Measurements from ENCODE around the gene PXK. TPM values are rescaled to one million over a fixed set of nuclear protein-coding genes. Genes with fewer than 3 reads are reported as not detected.
"Not testable (repeated sequence)": the region's sequence is repeated elsewhere in the genome, so short reads cannot be mapped to it uniquely, and the experiment has no call there.

Gene PXK
- total and polyA plus RNA-seq, 2 experiments from 2014 or later = 29.5 to 37.8 TPM

- no peaks in the 10 kb centered on the region for H4K20me1 ChIP-seq (ENCODE audit: insufficient read depth, poor library complexity, severe bottlenecking)
- no peak for TF ChIP-seq EZH2 (IDR thresholded peaks at IDR 0.05; ENCODE audit: borderline replicate concordance)
- no peaks in the 10 kb centered on the region for H3K9me2 ChIP-seq (replicated peaks; ENCODE audit: insufficient read depth)
- H3K9me3 ChIP-seq (ENCODE audit: low read depth) = no peaks in the 10 kb centered on the region
- no peaks in the 10 kb centered on the region for H3K27me3 ChIP-seq
- no peak overlapping the region for H3K4me3 ChIP-seq
- H2AFZ ChIP-seq = peak overlapping the region; percentile 10
- H3K4me1 ChIP-seq (ENCODE audit: insufficient read depth) = peaks cover 8% of the 10 kb centered on the region
- no peak for DNase-seq (ENCODE audit: low spot score)
- H3K36me3 ChIP-seq (replicated peaks; ENCODE audit: insufficient read depth, low read depth) = no peaks in the 10 kb centered on the region
- peak overlapping the region; percentile 76 for H3K27ac ChIP-seq
- WGBS (ENCODE audit: low lambda C conversion rate, missing lambda C conversion rate) = 50% methylated on average over 1 of the region's 1 CpG
- H3K79me2 ChIP-seq = peaks cover 41% of the 10 kb centered on the region
- peak overlapping the region; percentile 93 for H3K4me2 ChIP-seq
Observed at GRCh38 chr3:58335652-58335947, 2.9 kb downstream of the PXK start.

GRCh38 chr3:58336135-58336882, 3.6 kb downstream of the PXK start:
- TF ChIP-seq EZH2phosphoT487 (IDR thresholded peaks at IDR 0.05; ENCODE audit: low read depth, severe bottlenecking, unreplicated experiment) (no peak), EZH2 (IDR thresholded peaks at IDR 0.05; ENCODE audit: borderline replicate concordance) (no peak), CTCF (IDR thresholded peaks at IDR 0.05; ENCODE audit: poor library complexity) (no peak)
- Histone ChIP-seq H3K27me3 (no peaks in the 10 kb centered on the region), H3K4me3 (no peak overlapping the region), H3K79me2 (peaks cover 41% of the 10 kb centered on the region), H3K36me3 (replicated peaks; ENCODE audit: insufficient read depth, low read depth) (no peaks in the 10 kb centered on the region), H3K9me2 (replicated peaks; ENCODE audit: insufficient read depth) (no peaks in the 10 kb centered on the region), H3K4me1 (ENCODE audit: insufficient read depth) (peaks cover 8% of the 10 kb centered on the region), H3K4me2 (peak overlapping the region; percentile 93), H3K27ac (no peak overlapping the region), H4K20me1 (ENCODE audit: insufficient read depth, poor library complexity, severe bottlenecking) (no peaks in the 10 kb centered on the region), H2AFZ (no peak overlapping the region), H3K9me3 (ENCODE audit: low read depth) (no peaks in the 10 kb centered on the region)
- DNase-seq (ENCODE audit: low spot score) = no peak
- WGBS (ENCODE audit: low lambda C conversion rate, missing lambda C conversion rate) = 90% methylated on average over 3 of the region's 3 CpGs

GRCh38 chr3:58337190-58337589, 4.5 kb downstream of the PXK start:
- H3K27me3 ChIP-seq = no peaks in the 10 kb centered on the region
- TF ChIP-seq EZH2phosphoT487 (IDR thresholded peaks at IDR 0.05; ENCODE audit: low read depth, severe bottlenecking, unreplicated experiment) = no peak
- TF ChIP-seq EZH2 (IDR thresholded peaks at IDR 0.05; ENCODE audit: borderline replicate concordance) = no peak
- no peak for TF ChIP-seq CTCF (IDR thresholded peaks at IDR 0.05; ENCODE audit: poor library complexity)
- peaks cover 8% of the 10 kb centered on the region for H3K4me1 ChIP-seq (ENCODE audit: insufficient read depth)
- H3K36me3 ChIP-seq (replicated peaks; ENCODE audit: insufficient read depth, low read depth) = no peaks in the 10 kb centered on the region
- no peaks in the 10 kb centered on the region for H3K9me3 ChIP-seq (ENCODE audit: low read depth)
- no peak for DNase-seq (ENCODE audit: low spot score)
- H3K27ac ChIP-seq = no peak overlapping the region
- WGBS (ENCODE audit: low lambda C conversion rate, missing lambda C conversion rate) = 94% methylated on average over 1 of the region's 1 CpG
- no peak overlapping the region for H3K4me3 ChIP-seq
- no peaks in the 10 kb centered on the region for H3K9me2 ChIP-seq (replicated peaks; ENCODE audit: insufficient read depth)
- no peak overlapping the region for H2AFZ ChIP-seq
- no peak overlapping the region for H3K4me2 ChIP-seq
- no peaks in the 10 kb centered on the region for H4K20me1 ChIP-seq (ENCODE audit: insufficient read depth, poor library complexity, severe bottlenecking)
- H3K79me2 ChIP-seq = peaks cover 44% of the 10 kb centered on the region

- WGBS (ENCODE audit: low lambda C conversion rate, missing lambda C conversion rate) = 94% methylated on average over 12 of the region's 12 CpGs
- not testable (repeated sequence) for H3K4me3 ChIP-seq; H3K4me1 ChIP-seq (ENCODE audit: insufficient read depth); H3K27me3 ChIP-seq; H3K9me2 ChIP-seq (replicated peaks; ENCODE audit: insufficient read depth); H2AFZ ChIP-seq; H3K4me2 ChIP-seq; H3K9me3 ChIP-seq (ENCODE audit: low read depth); DNase-seq (ENCODE audit: low spot score); H4K20me1 ChIP-seq (ENCODE audit: insufficient read depth, poor library complexity, severe bottlenecking); H3K27ac ChIP-seq; H3K36me3 ChIP-seq (replicated peaks; ENCODE audit: insufficient read depth, low read depth)
- H3K79me2 ChIP-seq = peaks cover 39% of the 10 kb centered on the region
Observed at GRCh38 chr3:58339146-58339545, 6.5 kb downstream of the PXK start.

All from hepatocyte (in vitro differentiated cells).